ENCODE data around the gene STK17A.

- no peak for TF ChIP-seq CTCF (IDR thresholded peaks at IDR 0.05)
- no peak for TF ChIP-seq POLR2AphosphoS5 (IDR thresholded peaks at IDR 0.05)
These were observed 5.7 kb downstream of the STK17A start for GRCh38 chr7:43588477-43589132.

Data from gastroesophageal sphincter (tissue), 3 donors.